HG03439 (cell line): ENCODE measurements around the gene SLC18A3.

Experiments used
- ATAC-seq: cut with Tn5 transposase; IDR thresholded peaks from one replicate; pipeline ENCODE4 v1.9.1; 2021; ENCODE audit warnings: mild to moderate bottlenecking, moderate library complexity; ENCODE audit not compliant: unreplicated experiment

Gene SLC18A3

GRCh38 chr10:49649936-49650723, 40.0 kb downstream of the SLC18A3 start:
- no peak for ATAC-seq

GRCh38 chr10:49650724-49651034, 40.6 kb downstream of the SLC18A3 start:
- no peak for ATAC-seq

DNA sequence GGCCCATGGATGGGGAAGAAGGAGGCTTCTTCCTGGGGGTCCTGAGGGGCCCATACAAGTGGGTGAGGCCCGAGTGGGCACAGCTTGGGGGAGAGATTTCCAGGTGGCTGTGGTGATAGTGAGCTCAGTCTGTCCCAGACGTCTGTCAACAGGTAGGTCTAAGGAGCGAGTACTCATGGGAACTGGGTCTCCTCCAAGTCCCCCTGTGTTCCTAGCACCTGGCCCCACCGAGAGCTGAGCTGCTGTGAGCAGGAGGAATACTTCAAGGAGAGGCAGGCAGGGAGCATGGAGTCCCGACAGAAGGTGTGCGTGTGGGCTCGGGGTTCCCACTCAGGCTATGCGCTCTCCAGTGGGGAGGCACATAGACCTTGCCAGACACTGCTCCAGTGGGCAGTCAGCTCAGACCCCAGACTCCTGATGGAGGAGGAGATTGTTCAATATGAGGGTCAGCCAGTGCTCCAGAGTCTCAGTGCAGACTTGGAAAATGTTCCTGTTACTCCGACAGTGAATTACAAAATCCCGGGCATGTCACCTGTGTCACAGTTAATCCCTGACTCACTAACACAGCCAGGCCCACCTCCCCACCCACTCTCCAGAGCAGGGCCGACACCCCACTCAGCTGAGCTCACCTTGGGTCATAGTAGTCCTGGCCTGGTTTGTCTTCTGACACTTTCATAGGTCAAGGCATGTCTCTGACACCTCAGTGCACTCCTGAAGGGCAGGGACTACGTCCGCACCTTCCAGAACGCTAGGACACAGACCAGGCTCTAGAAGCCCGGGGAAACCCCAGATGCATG, 41.1 kb downstream of the SLC18A3 start:
- no peak for ATAC-seq

- ATAC-seq: no peak
Measured at GRCh38 chr10:49651917-49652316, 41.8 kb downstream of the SLC18A3 start.

GRCh38 chr10:49652421-49653272, 42.5 kb downstream of the SLC18A3 start:
- ATAC-seq: no peak

GRCh38 chr10:49653273-49653929, 43.3 kb downstream of the SLC18A3 start:
- no peak for ATAC-seq

DNA sequence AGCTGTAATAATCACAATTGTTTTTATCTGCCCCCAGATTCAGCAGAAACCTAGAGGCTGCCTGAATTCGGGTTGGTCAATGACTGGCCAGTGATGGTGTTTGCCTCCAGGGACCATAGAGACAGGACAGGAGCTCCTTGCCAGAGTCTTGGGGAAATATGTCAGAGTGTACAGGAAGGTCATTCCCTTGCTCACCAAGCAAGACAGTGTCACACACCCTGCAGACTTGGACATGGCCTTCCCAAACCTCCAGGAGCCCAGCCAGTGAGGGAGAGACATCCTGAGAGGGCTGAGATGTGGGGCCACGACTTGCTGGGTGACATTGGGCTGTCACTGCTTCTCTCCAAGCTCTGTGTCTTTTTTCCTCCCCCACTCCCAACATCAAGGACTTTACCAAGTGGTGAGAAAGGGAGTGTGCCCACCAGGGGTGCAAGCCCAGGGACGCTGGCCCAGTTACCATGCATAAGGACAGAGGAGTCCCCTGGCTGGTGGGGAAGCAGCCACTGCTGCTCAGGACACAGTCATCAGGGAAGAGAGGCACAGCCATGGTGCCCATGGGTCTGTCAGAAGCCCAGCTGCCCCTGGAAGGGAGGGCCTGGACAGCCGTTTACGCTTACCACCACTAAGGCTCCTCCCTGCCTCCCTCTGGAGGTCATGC, 44.1 kb downstream of the SLC18A3 start:
- ATAC-seq: no peak

- ATAC-seq: no peak
Measured at GRCh38 chr10:49655099-49655498, 45.0 kb downstream of the SLC18A3 start.

GRCh38 chr10:49656845-49657493, 46.9 kb downstream of the SLC18A3 start:
- no peak for ATAC-seq

DNA sequence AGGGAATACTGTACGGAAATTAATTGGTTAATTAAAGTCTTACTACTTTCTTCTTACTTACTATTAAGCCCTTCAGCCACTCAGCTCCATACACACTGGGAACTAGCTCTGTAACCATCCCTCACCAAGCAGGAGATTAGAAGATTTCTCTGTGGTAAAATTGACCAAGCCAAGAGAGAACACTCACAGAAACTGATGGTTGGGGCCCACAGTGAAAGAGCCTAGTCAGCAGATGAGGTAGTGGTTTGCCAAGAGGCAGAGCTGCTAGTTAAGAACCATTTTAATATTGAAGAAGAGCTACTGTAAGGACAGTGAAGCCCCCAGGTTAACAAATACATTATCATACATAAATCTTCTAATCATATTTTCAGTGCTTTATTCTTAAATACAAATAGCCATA, 47.5 kb downstream of the SLC18A3 start:
- ATAC-seq: no peak

GRCh38 chr10:49661140-49661856, 51.2 kb downstream of the SLC18A3 start:
- no peak for ATAC-seq
